HG03342 (cell line): ENCODE results near the gene NOSIP.
"Not testable (repeated sequence)": the region's sequence is repeated elsewhere in the genome, so short reads cannot be mapped to it uniquely, and the experiment has no call there.

Source experiments
- ATAC-seq: cut with Tn5 transposase; IDR thresholded peaks from one replicate; pipeline ENCODE4 v1.9.1; 2021; ENCODE audit warnings: mild to moderate bottlenecking, moderate library complexity; ENCODE audit not compliant: unreplicated experiment

Gene NOSIP, protein sequence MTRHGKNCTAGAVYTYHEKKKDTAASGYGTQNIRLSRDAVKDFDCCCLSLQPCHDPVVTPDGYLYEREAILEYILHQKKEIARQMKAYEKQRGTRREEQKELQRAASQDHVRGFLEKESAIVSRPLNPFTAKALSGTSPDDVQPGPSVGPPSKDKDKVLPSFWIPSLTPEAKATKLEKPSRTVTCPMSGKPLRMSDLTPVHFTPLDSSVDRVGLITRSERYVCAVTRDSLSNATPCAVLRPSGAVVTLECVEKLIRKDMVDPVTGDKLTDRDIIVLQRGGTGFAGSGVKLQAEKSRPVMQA

DNA sequence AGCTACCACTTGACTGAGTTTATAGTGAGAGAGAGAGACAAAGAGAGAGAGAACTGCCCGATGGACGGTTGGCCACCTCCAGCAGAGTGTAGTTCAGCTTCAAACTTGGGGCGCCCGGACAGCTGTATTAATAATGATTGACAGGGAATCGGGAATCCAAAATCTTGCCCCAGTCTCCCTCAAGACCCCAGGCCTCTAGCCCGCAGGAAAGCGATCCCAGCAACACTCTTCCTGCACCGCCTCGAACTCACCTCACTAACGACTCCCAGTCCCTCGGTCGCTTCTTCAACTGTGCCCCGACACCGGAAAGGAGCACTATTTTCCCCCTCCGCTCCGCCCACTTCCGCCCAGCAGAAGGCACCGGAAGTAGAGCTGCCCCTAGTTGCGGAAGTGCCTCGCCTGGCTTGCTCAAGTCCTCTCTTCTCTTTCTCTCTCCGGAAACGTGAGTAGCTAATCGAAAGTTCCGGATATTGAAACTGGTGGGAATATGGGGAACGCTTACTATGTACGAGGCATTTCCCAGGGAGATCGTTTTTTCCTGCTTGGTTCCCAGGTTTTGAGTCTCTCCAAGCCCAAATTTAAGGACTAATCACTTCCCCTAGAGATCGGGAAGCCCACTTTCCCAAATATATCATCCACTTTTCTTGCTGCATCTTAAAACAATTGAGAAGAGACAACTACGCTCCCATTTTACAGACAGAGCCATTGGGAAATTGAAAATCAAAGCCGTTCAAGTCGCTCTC, at the start of gene NOSIP:
NOSIP (minus strand) TSS at position 293 of the 743 bp plus-strand sequence. CDS start 19,865 bp downstream, outside the sequence.
- peak; percentile 86 for ATAC-seq

DNA sequence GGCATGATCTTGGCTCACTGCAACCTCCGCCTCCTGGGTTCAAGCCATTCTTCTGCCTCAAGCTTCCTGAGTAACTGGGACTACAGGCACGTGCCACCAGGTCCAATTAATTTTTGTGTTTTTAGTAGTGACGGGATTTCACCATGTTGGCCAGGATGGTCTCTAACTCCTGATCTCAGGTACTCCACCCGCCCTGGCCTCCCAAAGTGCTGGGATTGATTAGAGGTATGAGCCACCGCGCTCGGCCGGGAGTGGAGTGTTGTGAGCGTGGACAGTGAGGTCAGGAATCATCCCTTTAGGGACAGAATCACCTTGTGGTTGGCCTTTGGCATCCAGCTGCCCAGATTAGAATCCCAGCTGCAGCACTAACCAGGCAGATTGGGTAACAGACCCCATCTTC, 49.3 kb upstream of the NOSIP start:
- no peak for ATAC-seq

DNA sequence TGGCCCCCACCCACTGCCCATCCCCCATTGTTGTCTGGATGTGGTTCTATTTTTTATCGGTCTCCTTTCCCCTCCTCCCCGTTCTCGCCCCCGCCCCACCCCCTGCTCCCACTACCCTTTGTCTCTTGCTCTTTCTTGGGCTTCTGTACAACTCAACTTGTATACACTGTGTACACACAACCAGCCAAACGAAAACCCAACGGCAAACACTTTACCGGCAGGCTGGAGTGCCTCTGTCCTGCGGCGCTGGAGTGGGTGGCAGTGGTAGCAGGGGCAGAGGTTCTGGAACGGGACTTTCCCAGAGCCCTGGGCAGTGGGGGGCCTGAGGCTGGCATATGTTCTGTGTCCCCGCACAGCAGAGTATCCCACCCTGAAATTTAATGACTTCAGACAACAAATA, 45.9 kb upstream of the NOSIP start:
- no peak for ATAC-seq

DNA sequence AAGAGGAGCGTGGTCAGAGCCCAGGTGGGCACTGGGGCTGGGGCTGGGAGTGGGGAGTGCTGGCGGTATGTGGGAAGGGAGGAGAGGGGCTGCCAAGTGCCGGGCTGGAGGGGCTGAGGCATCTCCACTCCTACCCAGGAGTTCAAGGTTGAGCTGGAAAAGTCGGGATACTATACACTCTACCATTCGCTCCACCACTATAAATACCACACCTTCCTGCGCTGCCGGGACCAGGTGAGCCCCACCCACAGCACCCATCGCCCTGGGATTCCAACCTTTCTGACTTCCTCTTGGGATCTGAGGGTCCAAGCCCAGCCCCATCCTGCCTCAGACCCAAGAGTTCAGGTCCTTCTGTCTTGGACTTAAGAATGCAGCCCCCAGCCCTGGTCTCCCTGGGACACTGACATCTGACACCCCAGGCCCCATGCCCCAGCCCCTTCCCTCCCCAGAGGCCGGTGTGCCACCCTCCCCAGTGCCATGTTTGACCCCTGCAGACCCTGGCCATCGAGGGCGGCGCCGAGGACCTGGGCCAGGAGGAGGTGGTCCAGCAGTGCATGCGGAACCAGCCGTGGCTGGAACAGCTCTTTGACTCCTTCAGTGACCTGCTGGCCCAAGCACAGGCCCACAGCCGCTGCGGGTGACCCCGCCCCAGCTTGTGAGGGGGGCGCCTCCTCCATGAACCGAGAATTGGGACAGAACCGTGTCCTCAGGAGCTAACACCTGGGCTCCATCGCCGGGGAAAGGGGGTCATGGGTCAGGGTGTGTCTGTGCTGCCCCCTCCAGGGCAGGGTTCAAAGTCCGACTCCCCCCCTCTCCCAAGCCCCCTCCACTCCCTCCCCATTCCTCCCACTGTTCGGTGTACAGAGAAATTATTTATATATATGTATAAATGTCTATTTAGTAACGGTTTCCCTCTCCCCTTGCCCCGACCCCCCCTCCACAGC, 44.9 kb upstream of the NOSIP start:
- no peak for ATAC-seq

DNA sequence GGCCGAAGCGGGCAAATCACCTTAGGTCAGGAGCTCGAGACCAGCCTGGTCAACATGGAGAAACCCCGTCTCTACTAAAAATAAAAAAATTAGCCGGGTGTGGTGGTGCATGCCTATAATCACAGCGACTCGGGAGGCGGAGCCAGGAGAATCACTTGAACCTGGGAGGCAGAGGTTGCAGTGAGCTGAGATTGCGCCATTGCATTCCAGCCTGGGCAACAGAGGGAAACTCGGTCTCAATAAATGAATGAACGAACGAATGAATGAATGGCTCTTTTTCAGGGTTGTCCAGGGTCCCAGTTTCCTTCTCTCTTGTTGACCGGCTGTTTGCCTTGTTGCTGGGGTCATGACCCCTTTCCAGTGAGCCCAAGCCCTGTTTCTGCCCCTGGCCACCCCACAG, 37.5 kb upstream of the NOSIP start:
- not testable (repeated sequence) for ATAC-seq

DNA sequence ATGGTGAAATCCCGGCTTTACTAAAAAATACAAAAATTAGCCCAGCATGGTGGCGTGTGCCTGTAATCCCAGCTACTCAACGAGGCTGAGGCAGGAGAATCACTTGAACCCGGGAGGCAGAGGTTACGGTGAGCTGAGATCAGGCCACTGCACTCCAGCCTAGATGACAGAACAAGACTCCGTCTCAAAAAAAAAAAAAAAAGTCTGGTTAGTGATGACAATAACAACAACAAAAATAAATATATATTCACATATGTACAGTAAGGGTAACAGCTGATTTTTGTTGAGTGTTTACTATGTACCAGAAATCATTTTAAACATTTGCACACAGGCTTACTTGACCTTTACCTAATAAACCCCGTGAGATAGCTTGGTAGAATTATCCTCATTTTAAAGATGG, 36.6 kb upstream of the NOSIP start:
- no peak for ATAC-seq

DNA sequence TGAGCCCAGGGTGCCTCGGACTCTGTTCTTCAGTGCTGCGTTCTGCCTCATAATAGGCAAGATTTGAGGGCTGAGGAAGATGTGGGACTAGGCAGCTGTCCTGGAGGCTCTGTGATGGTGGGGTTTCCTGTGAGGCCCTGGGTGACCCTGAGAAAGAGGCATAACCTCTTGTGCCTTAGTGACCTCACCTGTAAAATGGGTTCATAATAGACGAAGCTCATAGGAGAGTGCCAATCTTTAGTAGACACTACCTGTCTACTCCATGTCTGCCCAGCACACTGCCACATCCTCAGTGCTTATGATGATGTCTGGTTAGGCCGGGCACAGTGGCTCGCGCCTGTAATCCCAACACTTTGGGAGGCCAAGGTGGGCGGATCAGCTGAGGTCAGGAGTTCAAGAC, 36.2 kb upstream of the NOSIP start:
- no peak for ATAC-seq

DNA sequence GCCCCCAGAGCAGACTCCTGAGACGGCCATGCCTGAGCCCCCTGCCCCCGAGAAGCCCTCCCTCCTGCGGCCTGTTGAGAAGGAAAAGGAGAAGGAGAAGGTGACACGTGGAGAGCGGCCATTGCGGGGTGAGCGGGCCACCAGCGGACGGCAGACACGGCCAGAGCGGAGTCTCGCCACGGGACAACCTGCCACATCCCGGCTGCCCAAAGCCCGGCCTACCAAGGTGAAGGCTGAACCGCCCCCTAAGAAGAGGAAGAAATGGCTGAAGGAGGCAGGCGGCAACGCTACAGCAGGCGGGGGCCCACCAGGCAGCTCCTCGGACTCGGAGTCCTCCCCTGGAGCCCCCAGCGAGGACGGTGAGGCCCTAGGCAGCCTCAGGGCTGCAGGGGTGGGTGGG, 35.5 kb upstream of the NOSIP start:
- ATAC-seq, result no peak

DNA sequence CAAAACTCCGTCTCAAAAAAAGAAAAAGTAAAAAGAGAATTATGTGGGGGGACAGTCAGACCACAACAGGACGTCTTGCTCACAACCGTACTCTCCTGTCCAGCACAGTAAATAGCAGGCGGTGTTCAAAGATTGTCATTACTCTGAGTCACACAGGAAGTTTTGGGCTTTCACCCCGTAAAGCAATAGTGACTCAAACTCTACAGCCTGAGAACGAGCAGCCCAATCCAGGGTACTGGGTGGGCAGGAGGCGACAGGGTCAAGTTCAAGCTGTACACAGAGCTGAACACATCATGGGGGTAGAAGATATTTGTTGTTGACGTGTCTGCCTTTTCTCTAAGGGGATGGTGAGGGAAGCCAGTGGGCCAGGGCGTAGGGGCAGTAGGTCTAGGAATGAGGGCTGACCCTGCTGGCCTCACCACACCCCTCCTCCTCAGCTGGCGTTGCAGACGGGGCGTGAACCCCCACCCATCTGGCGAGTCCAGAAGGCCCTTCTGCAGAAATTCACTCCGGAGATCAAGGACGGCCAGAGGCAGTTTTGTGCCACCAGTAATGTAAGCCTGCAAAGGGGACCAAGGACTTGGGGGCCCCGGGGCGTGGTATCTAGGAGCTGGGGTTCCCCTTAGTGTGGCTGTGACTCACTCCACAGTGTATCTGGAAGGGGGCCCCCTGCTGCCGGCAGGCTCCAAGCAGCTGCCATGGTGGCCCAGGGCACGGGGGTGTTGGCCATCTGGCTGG, 33.9 kb upstream of the NOSIP start:
- ATAC-seq, result no peak

DNA sequence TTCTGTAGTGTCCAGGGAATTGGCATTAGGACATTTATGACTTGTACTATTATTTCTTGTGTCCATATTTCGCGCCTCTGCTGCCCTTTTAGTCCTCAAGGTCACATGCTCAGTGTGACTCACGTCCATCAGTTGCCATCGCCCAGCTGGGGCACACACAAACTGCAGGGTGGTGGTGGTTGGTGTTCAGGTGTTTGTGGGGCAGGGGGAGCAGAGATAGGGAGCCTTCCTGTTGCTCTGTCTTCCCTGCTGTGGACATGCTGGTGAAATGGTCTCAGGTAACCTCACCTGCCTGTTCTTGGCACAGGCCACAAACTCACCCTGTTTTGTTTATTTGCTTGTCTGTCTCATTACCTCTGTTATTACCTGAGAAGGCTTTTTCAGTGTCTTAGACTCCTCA, 33.0 kb upstream of the NOSIP start:
- ATAC-seq, result no peak

DNA sequence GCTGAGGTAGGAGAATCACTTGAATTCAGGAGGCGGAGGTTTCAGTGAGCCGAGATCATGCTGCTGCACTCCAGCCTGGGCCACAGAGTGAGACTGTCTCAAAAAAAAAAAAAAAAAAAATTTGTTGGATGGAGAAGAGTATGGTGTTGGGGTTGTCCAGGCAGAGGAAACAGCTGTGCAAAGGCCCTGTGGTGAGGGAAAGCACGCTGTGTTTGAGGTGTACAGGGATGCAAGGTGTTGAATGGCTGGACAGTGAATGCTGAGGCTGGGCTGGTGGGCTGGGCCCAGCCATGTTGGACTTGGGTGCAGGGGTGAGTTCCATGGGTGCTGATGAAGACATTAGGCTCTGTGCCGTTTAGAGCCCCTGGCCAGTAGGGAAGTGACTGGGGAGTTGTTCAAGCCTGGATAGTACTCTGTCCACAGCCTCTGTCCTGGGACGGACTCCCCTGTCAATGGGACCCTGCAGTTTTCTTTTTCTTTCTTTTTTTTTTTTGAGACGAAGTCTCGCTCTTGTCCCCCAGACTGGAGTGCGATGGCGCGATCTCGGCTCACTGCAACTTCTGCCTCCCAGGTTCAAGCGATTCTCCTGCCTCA, 29.2 kb upstream of the NOSIP start:
- no peak for ATAC-seq

DNA sequence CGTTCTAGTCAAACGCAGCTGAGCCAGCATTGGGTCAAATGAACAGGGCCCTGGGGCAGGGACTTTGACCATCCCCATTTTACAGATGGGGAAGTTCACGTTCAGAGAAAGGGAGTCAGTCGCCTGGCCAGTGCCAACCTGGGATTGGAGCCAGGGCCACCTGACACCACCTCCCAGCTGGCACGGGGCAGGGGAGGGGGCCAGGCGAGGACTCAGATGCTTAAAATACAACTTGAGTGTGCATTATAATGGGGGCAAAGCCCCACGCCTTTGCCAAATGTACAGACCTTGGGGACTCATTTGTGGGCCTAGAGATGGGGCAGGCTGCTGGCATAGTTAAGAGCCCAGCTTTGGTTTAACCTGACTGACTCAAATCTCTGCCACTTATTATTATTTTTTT, 25.2 kb upstream of the NOSIP start:
- ATAC-seq, result no peak

DNA sequence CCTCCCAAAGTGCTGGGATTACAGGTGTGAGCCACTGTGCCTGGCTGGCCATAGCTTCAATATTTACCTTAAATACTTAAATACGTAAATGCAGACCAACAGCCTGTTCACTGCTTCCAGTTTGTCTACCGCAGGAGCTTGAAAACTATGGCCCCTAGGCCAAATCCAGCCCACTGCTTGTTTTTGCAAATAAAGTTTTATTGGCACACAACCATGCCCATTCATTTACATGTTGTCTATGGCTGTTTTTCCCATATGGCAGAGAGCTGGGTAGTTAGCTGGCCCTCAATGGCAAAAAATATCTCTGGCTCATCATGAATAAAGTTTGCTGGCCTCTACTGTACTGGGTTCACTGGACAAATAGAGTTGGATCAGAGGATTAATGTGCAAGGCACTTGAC, 22.4 kb upstream of the NOSIP start:
- ATAC-seq, result no peak

DNA sequence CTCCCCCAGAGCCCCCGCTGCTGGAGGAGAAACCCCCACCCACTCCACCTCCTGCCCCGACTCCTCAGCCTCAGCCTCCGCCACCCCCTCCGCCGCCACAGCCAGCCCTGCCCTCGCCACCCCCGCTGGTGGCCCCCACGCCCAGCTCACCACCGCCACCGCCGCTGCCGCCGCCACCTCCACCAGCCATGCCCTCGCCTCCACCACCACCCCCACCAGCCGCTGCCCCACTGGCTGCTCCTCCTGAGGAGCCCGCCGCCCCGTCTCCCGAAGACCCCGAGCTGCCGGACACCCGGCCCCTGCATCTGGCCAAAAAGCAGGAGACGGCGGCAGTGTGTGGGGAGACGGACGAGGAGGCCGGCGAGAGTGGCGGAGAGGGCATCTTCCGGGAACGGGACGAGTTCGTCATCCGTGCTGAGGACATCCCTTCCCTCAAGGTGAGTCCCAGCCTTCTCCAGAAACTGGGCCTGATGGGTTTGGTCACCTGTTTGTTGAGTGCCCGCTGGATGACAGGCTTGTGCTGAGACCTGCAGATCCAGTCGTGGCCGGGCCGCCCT, 21.2 kb upstream of the NOSIP start:
- no peak for ATAC-seq

DNA sequence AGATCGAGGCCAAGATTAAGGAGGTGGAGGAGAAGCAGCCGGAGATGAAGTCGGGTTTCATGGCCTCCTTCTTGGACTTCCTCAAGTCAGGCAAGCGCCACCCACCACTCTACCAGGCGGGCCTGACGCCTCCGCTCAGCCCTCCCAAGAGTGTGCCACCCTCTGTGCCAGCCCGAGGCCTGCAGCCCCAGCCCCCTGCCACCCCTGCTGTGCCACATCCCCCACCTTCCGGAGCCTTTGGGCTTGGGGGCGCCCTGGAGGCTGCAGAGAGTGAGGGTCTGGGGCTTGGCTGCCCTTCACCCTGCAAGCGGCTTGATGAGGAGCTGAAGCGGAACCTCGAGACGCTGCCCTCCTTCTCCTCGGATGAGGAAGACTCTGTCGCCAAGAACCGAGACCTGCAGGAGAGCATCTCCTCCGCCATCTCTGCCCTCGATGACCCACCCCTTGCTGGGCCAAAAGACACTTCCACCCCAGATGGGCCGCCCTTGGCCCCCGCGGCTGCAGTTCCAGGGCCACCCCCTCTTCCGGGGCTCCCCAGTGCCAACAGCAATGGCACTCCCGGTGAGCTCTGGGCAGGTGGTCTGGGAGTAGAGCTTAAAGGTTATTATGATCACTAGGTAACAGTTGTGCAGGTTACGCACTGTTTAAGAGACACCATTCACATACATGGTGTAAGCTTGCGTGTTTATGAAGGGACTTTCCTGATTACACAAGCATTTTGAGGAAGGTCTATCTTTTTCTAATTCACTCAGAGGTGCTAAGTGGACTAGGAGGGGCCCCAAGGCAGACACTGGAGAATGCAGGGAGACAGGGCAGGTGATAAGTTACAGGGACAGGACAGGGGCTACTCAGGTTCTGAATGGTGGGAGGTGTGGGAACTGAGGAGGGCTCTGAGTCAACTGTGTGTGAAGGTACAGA, 19.3 kb upstream of the NOSIP start:
- no peak for ATAC-seq

DNA sequence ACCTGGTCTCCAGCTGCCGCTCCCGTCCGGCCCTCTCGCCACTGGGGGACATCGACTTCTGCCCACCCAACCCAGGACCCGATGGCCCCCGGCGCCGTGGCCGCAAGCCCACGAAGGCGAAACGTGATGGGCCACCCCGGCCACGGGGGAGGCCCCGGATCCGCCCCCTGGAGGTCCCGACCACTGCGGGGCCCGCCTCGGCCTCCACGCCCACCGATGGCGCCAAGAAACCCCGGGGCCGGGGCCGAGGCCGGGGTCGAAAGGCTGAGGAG, 17.3 kb upstream of the NOSIP start:
- ATAC-seq, result no peak

DNA sequence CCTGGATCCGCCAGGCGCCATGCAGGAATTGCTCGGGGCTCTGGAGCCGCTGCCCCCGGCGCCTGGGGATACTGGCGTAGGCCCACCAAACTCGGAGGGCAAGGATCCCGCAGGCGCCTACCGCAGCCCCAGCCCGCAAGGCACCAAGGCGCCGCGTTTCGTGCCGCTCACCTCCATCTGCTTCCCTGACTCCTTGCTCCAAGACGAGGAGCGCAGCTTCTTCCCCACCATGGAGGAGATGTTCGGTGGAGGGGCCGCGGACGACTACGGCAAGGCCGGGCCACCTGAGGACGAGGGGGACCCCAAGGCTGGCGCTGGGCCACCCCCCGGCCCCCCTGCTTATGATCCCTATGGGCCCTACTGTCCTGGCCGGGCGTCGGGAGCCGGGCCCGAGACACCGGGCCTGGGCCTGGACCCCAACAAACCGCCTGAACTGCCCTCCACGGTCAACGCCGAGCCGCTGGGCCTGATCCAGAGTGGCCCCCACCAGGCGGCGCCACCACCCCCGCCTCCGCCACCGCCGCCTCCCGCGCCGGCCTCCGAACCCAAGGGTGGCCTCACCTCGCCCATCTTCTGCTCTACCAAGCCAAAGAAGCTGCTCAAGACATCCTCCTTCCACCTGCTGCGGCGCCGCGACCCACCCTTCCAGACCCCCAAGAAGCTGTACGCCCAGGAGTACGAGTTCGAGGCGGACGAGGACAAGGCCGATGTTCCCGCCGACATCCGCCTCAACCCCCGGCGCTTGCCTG, 16.8 kb upstream of the NOSIP start:
- no peak for ATAC-seq

DNA sequence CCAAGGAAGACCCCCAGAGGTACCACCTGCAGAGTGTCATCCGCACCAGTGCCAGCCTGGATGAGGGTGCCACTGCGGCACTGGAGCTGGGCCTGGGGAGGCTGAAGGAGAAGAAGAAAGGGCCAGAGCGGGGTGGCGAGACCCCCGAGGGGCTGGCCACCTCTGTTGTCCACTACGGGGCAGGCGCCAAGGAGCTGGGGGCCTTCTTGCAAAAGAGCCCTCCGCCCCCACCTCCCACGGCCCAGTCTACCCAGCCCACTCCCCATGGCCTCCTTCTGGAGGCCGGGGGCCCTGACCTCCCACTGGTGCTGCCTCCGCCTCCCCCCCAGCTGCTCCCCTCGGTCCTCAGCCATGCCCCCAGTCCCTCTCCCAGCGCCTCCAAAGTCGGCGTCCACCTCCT, 16.1 kb upstream of the NOSIP start:
- ATAC-seq, result no peak
